ENCODE results near the gene PAAF1.

PAAF1 gene

GRCh38 chr11:73974604-73975478 lies 98.0 kb downstream of the PAAF1 start:
- no peaks in the 10 kb centered on the region for H3K9me3 ChIP-seq (ENCODE audit: low read length)
- H2AFZ ChIP-seq (ENCODE audit: low read length): no peak overlapping the region
- no peak overlapping the region for H3K9ac ChIP-seq (ENCODE audit: low read length)
- no peaks in the 10 kb centered on the region for H4K20me1 ChIP-seq (ENCODE audit: insufficient read depth, low read length)
- peaks cover 89% of the 10 kb centered on the region for H3K4me1 ChIP-seq (ENCODE audit: insufficient read depth, low read length, severe bottlenecking)
- H3K27me3 ChIP-seq (ENCODE audit: insufficient read depth, low read length): no peaks in the 10 kb centered on the region
- no peaks in the 10 kb centered on the region for H3K9me2 ChIP-seq (ENCODE audit: low read depth, low read length)
- peaks cover 71% of the 10 kb centered on the region for H3K36me3 ChIP-seq (ENCODE audit: insufficient read depth, low read length)
- TF ChIP-seq, protein P1, sequence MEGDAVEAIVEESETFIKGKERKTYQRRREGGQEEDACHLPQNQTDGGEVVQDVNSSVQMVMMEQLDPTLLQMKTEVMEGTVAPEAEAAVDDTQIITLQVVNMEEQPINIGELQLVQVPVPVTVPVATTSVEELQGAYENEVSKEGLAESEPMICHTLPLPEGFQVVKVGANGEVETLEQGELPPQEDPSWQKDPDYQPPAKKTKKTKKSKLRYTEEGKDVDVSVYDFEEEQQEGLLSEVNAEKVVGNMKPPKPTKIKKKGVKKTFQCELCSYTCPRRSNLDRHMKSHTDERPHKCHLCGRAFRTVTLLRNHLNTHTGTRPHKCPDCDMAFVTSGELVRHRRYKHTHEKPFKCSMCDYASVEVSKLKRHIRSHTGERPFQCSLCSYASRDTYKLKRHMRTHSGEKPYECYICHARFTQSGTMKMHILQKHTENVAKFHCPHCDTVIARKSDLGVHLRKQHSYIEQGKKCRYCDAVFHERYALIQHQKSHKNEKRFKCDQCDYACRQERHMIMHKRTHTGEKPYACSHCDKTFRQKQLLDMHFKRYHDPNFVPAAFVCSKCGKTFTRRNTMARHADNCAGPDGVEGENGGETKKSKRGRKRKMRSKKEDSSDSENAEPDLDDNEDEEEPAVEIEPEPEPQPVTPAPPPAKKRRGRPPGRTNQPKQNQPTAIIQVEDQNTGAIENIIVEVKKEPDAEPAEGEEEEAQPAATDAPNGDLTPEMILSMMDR (IDR thresholded peaks at IDR 0.05; ENCODE audit: low read length): no peak
- no peak for TF ChIP-seq EZH2 (IDR thresholded peaks at IDR 0.05; ENCODE audit: borderline replicate concordance, low read length)
- no peak overlapping the region for H3K4me2 ChIP-seq (ENCODE audit: low read length)
- H3K27ac ChIP-seq (ENCODE audit: low read depth, low read length, poor library complexity, severe bottlenecking): peak overlapping the region; percentile 76
- no peaks in the 10 kb centered on the region for H3K79me2 ChIP-seq (ENCODE audit: insufficient read depth, low read length)
- peaks cover 6% of the 10 kb centered on the region; the same call in 1 of the 2 replicates for H3F3A ChIP-seq (ENCODE audit: insufficient read depth, low read length)
- no peak overlapping the region for H3K4me3 ChIP-seq (ENCODE audit: low read depth, low read length, poor library complexity, severe bottlenecking)

GRCh38 chr11:73975479-73975757 lies 98.6 kb downstream of the PAAF1 start:
- TF ChIP-seq EZH2 (IDR thresholded peaks at IDR 0.05; ENCODE audit: borderline replicate concordance, low read length): no peak
- TF ChIP-seq, protein P1 (IDR thresholded peaks at IDR 0.05; ENCODE audit: low read length): no peak
- H3K27ac ChIP-seq (ENCODE audit: low read depth, low read length, poor library complexity, severe bottlenecking): peak overlapping the region; percentile 76
- no peaks in the 10 kb centered on the region for H3K27me3 ChIP-seq (ENCODE audit: insufficient read depth, low read length)
- H2AFZ ChIP-seq (ENCODE audit: low read length): no peak overlapping the region
- no peak overlapping the region for H3K9ac ChIP-seq (ENCODE audit: low read length)
- peaks cover 75% of the 10 kb centered on the region for H3K36me3 ChIP-seq (ENCODE audit: insufficient read depth, low read length)
- H4K20me1 ChIP-seq (ENCODE audit: insufficient read depth, low read length): no peaks in the 10 kb centered on the region
- H3K4me3 ChIP-seq (ENCODE audit: low read depth, low read length, poor library complexity, severe bottlenecking): no peak overlapping the region
- peaks cover 8% of the 10 kb centered on the region; the same call in 1 of the 2 replicates for H3F3A ChIP-seq (ENCODE audit: insufficient read depth, low read length)
- H3K4me2 ChIP-seq (ENCODE audit: low read length): no peak overlapping the region
- H3K9me3 ChIP-seq (ENCODE audit: low read length): no peaks in the 10 kb centered on the region
- no peaks in the 10 kb centered on the region for H3K79me2 ChIP-seq (ENCODE audit: insufficient read depth, low read length)
- no peaks in the 10 kb centered on the region for H3K9me2 ChIP-seq (ENCODE audit: low read depth, low read length)
- H3K4me1 ChIP-seq (ENCODE audit: insufficient read depth, low read length, severe bottlenecking): peaks cover 87% of the 10 kb centered on the region

DNA sequence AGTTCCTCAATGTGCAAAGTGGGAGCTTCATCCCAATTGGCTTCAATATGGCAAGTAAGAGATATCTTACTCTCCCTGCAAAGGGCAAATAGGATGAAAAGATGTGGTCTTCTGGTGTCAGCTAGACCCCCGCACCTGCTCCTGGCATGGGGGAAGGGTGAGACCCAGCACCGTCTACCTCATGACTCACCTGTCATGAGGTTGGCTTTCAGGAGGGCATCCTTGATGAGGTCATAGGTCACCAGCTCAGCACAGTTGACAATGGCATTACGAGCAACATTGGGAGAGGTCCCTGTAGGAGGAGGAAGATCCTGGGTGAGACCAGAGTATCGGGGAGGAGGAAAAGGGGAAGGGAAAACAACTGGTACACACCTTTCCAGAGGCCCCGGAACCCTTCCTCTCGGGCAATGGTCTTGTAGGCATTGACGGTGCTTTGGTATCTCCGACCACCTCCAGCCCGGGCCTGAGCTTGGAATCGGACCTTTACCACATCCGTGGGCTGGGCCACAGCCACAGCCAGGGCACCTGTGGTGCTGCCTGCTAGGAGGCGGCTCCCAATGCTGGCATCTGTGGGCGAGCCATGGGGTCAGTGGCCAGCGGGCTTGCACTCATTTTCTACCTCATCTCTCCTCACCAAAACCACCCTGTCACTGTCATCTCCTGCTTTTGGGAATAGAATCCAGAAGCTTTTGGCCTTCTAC lies 99.8 kb downstream of the PAAF1 start:
- Histone ChIP-seq H3K27ac (ENCODE audit: low read depth, low read length, poor library complexity, severe bottlenecking) (peak overlapping the region; percentile 98), H2AFZ (ENCODE audit: low read length) (no peak overlapping the region), H3K79me2 (ENCODE audit: insufficient read depth, low read length) (peaks cover 4% of the 10 kb centered on the region; the same call in 1 of the 2 replicates), H3K4me3 (ENCODE audit: low read depth, low read length, poor library complexity, severe bottlenecking) (no peak overlapping the region), H3K9ac (ENCODE audit: low read length) (no peak overlapping the region), H3K4me1 (ENCODE audit: insufficient read depth, low read length, severe bottlenecking) (peaks cover 88% of the 10 kb centered on the region), H3K27me3 (ENCODE audit: insufficient read depth, low read length) (no peaks in the 10 kb centered on the region), H3F3A (ENCODE audit: insufficient read depth, low read length) (peaks cover 19% of the 10 kb centered on the region), H4K20me1 (ENCODE audit: insufficient read depth, low read length) (no peaks in the 10 kb centered on the region), H3K9me3 (ENCODE audit: low read length) (no peaks in the 10 kb centered on the region), H3K36me3 (ENCODE audit: insufficient read depth, low read length) (peaks cover 87% of the 10 kb centered on the region), H3K9me2 (ENCODE audit: low read depth, low read length) (no peaks in the 10 kb centered on the region), H3K4me2 (ENCODE audit: low read length) (no peak overlapping the region; the same call in 1 of the 2 replicates)
- no peak for TF ChIP-seq EZH2 (IDR thresholded peaks at IDR 0.05; ENCODE audit: borderline replicate concordance, low read length)
- TF ChIP-seq, protein P1 (IDR thresholded peaks at IDR 0.05; ENCODE audit: low read length): no peak

Data from OCI-LY1 (cell line).